ENCODE data around the gene CDC42BPA. TPM values are rescaled to one million over a fixed set of nuclear protein-coding genes. Genes with fewer than 3 reads are reported as not detected.

CDC42BPA gene
- total and polyA plus RNA-seq, 2 of the 8 experiments (the other 6 are each of a cell fraction or from before 2014, with no cell fraction given): 7.1 to 28.5 TPM

GRCh38 chr1:227062306-227062705, 256.0 kb downstream of the CDC42BPA start:
- TF ChIP-seq JUN (IDR thresholded peaks at IDR 0.05; ENCODE audit: low read depth, low read length) (no peak), SP4 (IDR thresholded peaks at IDR 0.05; ENCODE audit: low read length) (no peak), TCF12 (IDR thresholded peaks at IDR 0.05; ENCODE audit: low read depth, low read length) (no peak), RXRA (IDR thresholded peaks at IDR 0.05; ENCODE audit: insufficient read depth, low read depth, low read length) (no peak), TAF7 (optimal IDR thresholded peaks at IDR 0.05; ENCODE audit: borderline replicate concordance, low read depth, low read length) (no peak), KDM1A (IDR thresholded peaks at IDR 0.05; ENCODE audit: borderline replicate concordance, low read length) (no peak), CHD1 (IDR thresholded peaks at IDR 0.05; ENCODE audit: low read depth, low read length) (no peak), RAD21 (IDR thresholded peaks at IDR 0.05 in 1 of 2, conservative IDR thresholded peaks at IDR 0.05 in 1 of 2; ENCODE audit: low read depth in 2 of 2, low read length in 2 of 2) (no peak)
- H3K14ac ChIP-seq (ENCODE audit: insufficient read length): no peak overlapping the region
- H3K27ac ChIP-seq (ENCODE audit: low read depth, low read length): no peak overlapping the region
- no peak overlapping the region for H4K8ac ChIP-seq (ENCODE audit: extremely low read depth, insufficient read depth, low read length)
- no peak overlapping the region for H4K91ac ChIP-seq (replicated peaks; ENCODE audit: insufficient read length, low read length)
- ChIA-PET POLR2A (ENCODE audit: partially characterized antibody) (no interaction called here), CTCF (ENCODE audit: partially characterized antibody) (interaction anchor here (1.2 kb wide), 1 partner anchor 386 kb away, joined by 3 read pairs; no protein-coding TSS in a partner anchor)
- no peak overlapping the region for H2BK20ac ChIP-seq (ENCODE audit: low read length)
- H3K4me2 ChIP-seq (ENCODE audit: insufficient read depth in 1 of 2, low read depth in 2 of 2, low read length in 2 of 2): no peak overlapping the region
- no peak overlapping the region for H3K9ac ChIP-seq (replicated peaks in 1 of 4; ENCODE audit: extremely low read depth in 1 of 4, low read depth in 3 of 4, low read length in 3 of 4)
- no peak overlapping the region for H2BK15ac ChIP-seq (ENCODE audit: low read length)
- H3K23ac ChIP-seq (ENCODE audit: insufficient read length): no peak overlapping the region
- no peak overlapping the region for H2AFZ ChIP-seq (ENCODE audit: low read length)
- no peak overlapping the region for H2AK5ac ChIP-seq (ENCODE audit: low read depth, low read length)
- H3K9me3 ChIP-seq (ENCODE audit: insufficient read depth in 2 of 2, low read depth in 1 of 2, low read length in 1 of 2): no peaks in the 10 kb centered on the region
- no peak overlapping the region for H3K4ac ChIP-seq (replicated peaks; ENCODE audit: insufficient read length, low read depth, low read length)
- no peaks in the 10 kb centered on the region for H4K20me1 ChIP-seq (replicated peaks in 1 of 2; ENCODE audit: control insufficient read depth in 1 of 2, insufficient read depth in 2 of 2, low read length in 2 of 2)
- no peak overlapping the region for H2BK5ac ChIP-seq (ENCODE audit: low read depth, low read length)
- no peak overlapping the region for H4K5ac ChIP-seq (ENCODE audit: insufficient read length, low read depth, low read length)
- H3K56ac ChIP-seq (replicated peaks; ENCODE audit: insufficient read length, low read depth, low read length): no peak overlapping the region
- H3K79me2 ChIP-seq (ENCODE audit: control insufficient read depth in 1 of 2, insufficient read depth in 2 of 2, low read length in 2 of 2): no peaks in the 10 kb centered on the region
- no peaks in the 10 kb centered on the region for H3K23me2 ChIP-seq (ENCODE audit: low read depth, low read length)
- H2BK12ac ChIP-seq (ENCODE audit: low read depth, low read length): no peak overlapping the region
- 88% methylated on average over 2 of the region's 2 CpGs; no CpG with 5 or more reads in 1 of the 2 experiments for WGBS, 2 experiments (ENCODE audit: extremely low coverage in 1 of 2, insufficient coverage in 1 of 2, insufficient read length in 1 of 2, insufficient replicate concordance in 2 of 2, low coverage in 1 of 2, low lambda C conversion rate in 2 of 2, missing lambda C conversion rate in 1 of 2)
- H3K27me3 ChIP-seq (replicated peaks in 1 of 4; ENCODE audit: control insufficient read depth in 3 of 4, extremely low read depth in 1 of 4, insufficient read depth in 3 of 4, low read length in 3 of 4): no peaks in the 10 kb centered on the region
- DNase-seq (ENCODE audit: low read depth in 1 of 2, low spot score in 2 of 2) (no peak), FAIRE-seq (no peak)
- no peak overlapping the region for H3K4me3 ChIP-seq (ENCODE audit: extremely low read depth in 1 of 4, insufficient read depth in 2 of 4, low read depth in 3 of 4, low read length in 4 of 4)
- no peaks in the 10 kb centered on the region for H3K4me1 ChIP-seq (replicated peaks in 1 of 4; ENCODE audit: control insufficient read depth in 3 of 4, insufficient read depth in 4 of 4, low read length in 3 of 4)
- no peaks in the 10 kb centered on the region for H3K79me1 ChIP-seq (ENCODE audit: low read depth, low read length)
- H3K36me3 ChIP-seq (ENCODE audit: control insufficient read depth in 2 of 4, insufficient read depth in 4 of 4, low read length in 3 of 4): no peaks in the 10 kb centered on the region; a peak in 1 of 8 replicates
- no peak overlapping the region for H3K18ac ChIP-seq (ENCODE audit: extremely low read depth, low read length)
- H2BK120ac ChIP-seq (replicated peaks; ENCODE audit: low read depth, low read length): no peak overlapping the region

Data from H1 (cell line).